Ishikawa (cell line): Measurements from ENCODE around the gene WNT8B.

ENCODE experiments used
- CEBPB ChIP-seq: IDR thresholded peaks from 2 replicates; pipeline ENCODE4 v1.6.1; 2012
- CREB1 ChIP-seq: IDR thresholded peaks from 2 replicates; pipeline ENCODE4 v1.6.1; 2012; ENCODE audit warnings: low read depth
- EGR1 ChIP-seq: IDR thresholded peaks from 2 replicates; pipeline ENCODE4 v1.6.1; 2012
- EP300 ChIP-seq: IDR thresholded peaks from 2 replicates; pipeline ENCODE4 v1.6.1; 2012; ENCODE audit warnings: borderline replicate concordance
- FOXM1 ChIP-seq: IDR thresholded peaks from 2 replicates; pipeline ENCODE4 v1.6.1; 2012; ENCODE audit warnings: low read depth, borderline replicate concordance
- NFIC ChIP-seq: IDR thresholded peaks from 2 replicates; pipeline ENCODE4 v1.6.1; 2012
- RAD21 ChIP-seq: IDR thresholded peaks from 2 replicates; pipeline ENCODE4 v1.6.1; 2012; ENCODE audit warnings: low read depth
- TAF1 ChIP-seq: IDR thresholded peaks from 2 replicates; pipeline ENCODE4 v1.6.1; 2012; ENCODE audit warnings: low read depth, mild to moderate bottlenecking
- TCF12 ChIP-seq: IDR thresholded peaks from 2 replicates; pipeline ENCODE4 v1.6.1; 2012; ENCODE audit warnings: low read depth
- TEAD4 ChIP-seq: IDR thresholded peaks from 2 replicates; pipeline ENCODE4 v1.6.1; 2012
- YY1 ChIP-seq: IDR thresholded peaks from 2 replicates; pipeline ENCODE4 v1.6.1; 2012; ENCODE audit warnings: low read depth
- ZBTB7A ChIP-seq: IDR thresholded peaks from 2 replicates; pipeline ENCODE4 v1.6.1; 2012; ENCODE audit warnings: low read depth
- TF ChIP-seq, protein P1 (sequence below): IDR thresholded peaks from 2 replicates; pipeline ENCODE4 v1.6.1; 2012; ENCODE audit warnings: low read depth, mild to moderate bottlenecking
- TF ChIP-seq, protein P2 (sequence below): IDR thresholded peaks from 2 replicates; pipeline ENCODE4 v1.6.1; 2012
- TF ChIP-seq, protein P3 (sequence below): IDR thresholded peaks from 2 replicates; pipeline ENCODE4 v1.6.1; 2012

WNT8B gene

DNA sequence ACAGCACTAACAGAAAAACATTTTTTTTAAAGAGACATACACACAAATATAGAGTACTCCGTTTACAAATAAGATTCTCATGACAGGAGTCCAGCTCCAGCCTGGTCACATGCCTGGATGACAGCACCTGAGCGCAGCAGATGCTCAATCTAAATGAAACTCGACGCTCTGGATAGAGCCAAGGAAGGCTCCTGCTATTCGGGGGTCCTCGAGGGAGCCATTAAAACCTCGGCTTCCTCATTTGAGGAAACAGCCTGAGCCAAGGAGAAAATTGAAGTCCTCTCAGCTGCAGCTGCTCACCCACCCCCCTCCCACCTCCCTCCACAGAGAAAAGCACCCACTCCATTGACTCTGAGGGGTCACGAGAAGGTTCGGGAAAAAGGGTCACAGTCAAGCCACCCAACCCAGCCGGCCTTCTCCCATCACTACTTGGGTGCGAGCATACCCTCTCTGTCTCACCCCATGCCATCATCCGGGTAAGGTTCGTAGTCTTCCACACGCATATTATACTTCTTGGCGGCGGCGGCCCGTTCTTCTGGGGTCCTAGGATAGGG is 66.2 kb downstream of the WNT8B start:
- TF ChIP-seq FOXM1, result no peak
- TF ChIP-seq ZBTB7A, result no peak
- no peak for TF ChIP-seq TAF1
- TF ChIP-seq, protein P1, sequence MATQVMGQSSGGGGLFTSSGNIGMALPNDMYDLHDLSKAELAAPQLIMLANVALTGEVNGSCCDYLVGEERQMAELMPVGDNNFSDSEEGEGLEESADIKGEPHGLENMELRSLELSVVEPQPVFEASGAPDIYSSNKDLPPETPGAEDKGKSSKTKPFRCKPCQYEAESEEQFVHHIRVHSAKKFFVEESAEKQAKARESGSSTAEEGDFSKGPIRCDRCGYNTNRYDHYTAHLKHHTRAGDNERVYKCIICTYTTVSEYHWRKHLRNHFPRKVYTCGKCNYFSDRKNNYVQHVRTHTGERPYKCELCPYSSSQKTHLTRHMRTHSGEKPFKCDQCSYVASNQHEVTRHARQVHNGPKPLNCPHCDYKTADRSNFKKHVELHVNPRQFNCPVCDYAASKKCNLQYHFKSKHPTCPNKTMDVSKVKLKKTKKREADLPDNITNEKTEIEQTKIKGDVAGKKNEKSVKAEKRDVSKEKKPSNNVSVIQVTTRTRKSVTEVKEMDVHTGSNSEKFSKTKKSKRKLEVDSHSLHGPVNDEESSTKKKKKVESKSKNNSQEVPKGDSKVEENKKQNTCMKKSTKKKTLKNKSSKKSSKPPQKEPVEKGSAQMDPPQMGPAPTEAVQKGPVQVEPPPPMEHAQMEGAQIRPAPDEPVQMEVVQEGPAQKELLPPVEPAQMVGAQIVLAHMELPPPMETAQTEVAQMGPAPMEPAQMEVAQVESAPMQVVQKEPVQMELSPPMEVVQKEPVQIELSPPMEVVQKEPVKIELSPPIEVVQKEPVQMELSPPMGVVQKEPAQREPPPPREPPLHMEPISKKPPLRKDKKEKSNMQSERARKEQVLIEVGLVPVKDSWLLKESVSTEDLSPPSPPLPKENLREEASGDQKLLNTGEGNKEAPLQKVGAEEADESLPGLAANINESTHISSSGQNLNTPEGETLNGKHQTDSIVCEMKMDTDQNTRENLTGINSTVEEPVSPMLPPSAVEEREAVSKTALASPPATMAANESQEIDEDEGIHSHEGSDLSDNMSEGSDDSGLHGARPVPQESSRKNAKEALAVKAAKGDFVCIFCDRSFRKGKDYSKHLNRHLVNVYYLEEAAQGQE, result no peak
- TF ChIP-seq EGR1, result no peak
- no peak for TF ChIP-seq CREB1
- TF ChIP-seq YY1, result no peak
- no peak for TF ChIP-seq CEBPB
- no peak for TF ChIP-seq EP300
- TF ChIP-seq, protein P2, sequence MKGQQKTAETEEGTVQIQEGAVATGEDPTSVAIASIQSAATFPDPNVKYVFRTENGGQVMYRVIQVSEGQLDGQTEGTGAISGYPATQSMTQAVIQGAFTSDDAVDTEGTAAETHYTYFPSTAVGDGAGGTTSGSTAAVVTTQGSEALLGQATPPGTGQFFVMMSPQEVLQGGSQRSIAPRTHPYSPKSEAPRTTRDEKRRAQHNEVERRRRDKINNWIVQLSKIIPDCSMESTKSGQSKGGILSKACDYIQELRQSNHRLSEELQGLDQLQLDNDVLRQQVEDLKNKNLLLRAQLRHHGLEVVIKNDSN, result no peak
- TF ChIP-seq RAD21, result no peak
- TF ChIP-seq, protein P3, sequence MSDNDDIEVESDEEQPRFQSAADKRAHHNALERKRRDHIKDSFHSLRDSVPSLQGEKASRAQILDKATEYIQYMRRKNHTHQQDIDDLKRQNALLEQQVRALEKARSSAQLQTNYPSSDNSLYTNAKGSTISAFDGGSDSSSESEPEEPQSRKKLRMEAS, result no peak; the same call in 1 of the 2 replicates
- TF ChIP-seq TEAD4, result no peak
- no peak for TF ChIP-seq TCF12
- TF ChIP-seq NFIC, result no peak

DNA sequence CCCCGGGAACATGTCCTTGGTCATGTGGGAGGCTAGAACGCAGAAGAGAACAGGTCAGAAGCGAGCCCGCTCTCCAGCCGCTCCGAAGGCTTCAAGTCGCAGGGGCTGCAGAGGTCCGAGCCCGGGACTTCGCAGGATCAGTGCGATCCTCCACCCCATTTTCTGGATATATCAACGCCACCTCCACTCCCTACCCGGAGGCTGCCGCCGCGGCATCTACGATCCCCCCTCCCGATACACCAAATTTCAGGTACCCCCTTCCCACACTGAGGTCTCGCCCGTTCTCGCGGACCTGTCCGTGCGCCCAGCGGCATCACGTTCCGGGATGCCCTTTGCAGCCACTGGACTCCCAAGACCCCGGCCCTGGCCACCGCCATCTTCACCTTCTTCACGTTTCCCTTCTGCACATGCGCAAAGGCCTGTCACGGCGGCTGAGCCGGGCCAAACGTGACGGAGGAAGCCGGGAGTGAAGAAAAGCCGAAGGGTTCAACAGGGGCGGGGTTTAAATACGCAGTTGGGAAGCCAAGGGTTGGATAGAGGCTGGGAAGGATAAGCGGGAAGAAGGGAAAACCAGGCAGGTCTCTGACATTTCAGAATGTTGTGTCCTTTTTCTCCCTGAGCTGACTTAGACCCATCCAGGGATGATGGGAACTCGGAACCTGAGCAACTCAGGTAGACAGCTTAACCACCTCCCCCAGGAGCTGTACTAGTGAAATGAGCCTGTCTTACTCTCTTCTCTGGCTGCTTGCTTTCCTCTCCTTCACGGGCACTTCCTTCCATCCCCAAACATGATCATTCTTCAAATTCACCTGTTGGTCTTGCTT is 66.9 kb downstream of the WNT8B start, which contains the start of gene NDUFB8:
NDUFB8 (minus strand) TSS at position 397 of the 824 bp plus-strand sequence; CDS start at position 377, 20 bp downstream.
- TF ChIP-seq CEBPB (no peak), CREB1 (peak; percentile 51), TAF1 (peak; percentile 98), EGR1 (peak; percentile 7; the same call in 1 of the 2 replicates), TEAD4 (no peak), RAD21 (no peak), TCF12 (peak; percentile 59; the same call in 1 of the 2 replicates), ZBTB7A (peak; percentile 83), FOXM1 (no peak), YY1 (peak; percentile 94), EP300 (0 out of 2 replicates have a peak, but pooled peaks have one; percentile 9), NFIC (no peak)
- TF ChIP-seq, protein P1, result no peak
- TF ChIP-seq, protein P2, result peak; percentile 41; the same call in 1 of the 2 replicates
- TF ChIP-seq, protein P3, result peak; percentile 82

DNA sequence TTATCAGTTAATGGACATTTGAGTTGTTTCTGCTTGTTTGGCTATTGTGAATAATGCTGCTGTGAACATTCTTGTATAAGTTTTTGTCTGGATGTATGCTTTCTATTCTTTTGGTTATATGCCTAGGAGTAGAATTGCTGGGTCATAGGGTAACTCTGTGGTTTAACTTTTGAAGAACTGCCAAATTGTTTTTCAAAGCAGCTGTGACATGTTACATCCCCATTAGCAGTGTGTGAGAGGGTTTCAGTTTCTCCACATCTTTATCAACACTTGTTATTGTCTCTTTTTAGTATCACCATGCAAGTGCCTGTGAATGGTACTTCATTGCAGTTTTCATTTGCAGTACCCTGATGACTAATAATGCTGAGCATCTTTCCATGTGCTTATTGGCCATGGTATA is 69.0 kb downstream of the WNT8B start:
- TF ChIP-seq TEAD4 (no peak), FOXM1 (no peak), NFIC (no peak), ZBTB7A (no peak), TAF1 (no peak), CREB1 (no peak), CEBPB (no peak), RAD21 (no peak), EGR1 (no peak), EP300 (no peak), TCF12 (no peak), YY1 (no peak)
- TF ChIP-seq, protein P2, result no peak
- TF ChIP-seq, protein P1, result no peak
- TF ChIP-seq, protein P3, result no peak
